Stimulated activated CD4-positive, alpha-beta T cell treated with anti-CD3 and anti-CD28 coated beads, Interleukin-4, amount 100 ng/mL, for 1 hour (primary cell): ENCODE results near the gene GPR156.

Source experiments
- DNase-seq: peaks from one replicate; pipeline ENCODE4 v3.0.0-alpha.2; 2020

GPR156 gene

DNA sequence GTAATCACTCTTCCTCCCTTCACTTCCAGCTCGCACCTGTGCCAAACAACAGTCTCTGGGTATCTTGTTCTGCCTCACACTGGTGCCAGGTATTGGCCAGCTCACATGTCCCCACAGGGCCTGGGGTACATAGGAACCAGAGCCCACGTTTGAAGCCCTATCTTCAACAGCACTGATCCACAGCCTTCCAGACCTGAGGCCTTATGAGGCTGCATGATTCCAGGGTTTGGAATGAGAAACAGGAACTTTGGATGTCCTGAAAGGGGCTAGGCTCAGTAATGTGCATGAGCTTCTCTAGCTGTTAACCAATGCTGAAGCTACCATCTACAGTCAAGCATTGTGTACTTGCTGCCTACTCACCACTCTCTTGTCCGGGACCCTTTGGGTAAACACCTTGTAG lies 92.4 kb downstream of the GPR156 start:
- no peak for DNase-seq

DNA sequence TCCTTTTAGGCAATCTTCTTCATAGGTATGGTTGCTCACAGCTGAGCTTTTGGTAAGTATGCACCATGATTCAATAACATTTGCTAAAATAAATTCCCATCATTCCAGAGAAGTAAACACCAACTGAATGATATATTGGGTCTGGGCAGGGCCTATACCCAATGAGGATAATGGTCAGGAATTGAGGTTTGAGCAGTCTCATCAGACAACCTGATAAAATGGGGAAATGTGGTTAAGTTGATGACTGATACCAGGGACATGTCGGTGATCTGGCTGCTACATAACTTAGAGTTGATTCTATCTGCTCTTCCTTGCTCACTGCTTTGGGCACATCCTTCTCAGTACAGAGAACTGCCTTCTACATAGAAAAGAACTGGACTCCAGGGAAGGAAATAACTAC lies 92.9 kb downstream of the GPR156 start:
- DNase-seq, result no peak

DNA sequence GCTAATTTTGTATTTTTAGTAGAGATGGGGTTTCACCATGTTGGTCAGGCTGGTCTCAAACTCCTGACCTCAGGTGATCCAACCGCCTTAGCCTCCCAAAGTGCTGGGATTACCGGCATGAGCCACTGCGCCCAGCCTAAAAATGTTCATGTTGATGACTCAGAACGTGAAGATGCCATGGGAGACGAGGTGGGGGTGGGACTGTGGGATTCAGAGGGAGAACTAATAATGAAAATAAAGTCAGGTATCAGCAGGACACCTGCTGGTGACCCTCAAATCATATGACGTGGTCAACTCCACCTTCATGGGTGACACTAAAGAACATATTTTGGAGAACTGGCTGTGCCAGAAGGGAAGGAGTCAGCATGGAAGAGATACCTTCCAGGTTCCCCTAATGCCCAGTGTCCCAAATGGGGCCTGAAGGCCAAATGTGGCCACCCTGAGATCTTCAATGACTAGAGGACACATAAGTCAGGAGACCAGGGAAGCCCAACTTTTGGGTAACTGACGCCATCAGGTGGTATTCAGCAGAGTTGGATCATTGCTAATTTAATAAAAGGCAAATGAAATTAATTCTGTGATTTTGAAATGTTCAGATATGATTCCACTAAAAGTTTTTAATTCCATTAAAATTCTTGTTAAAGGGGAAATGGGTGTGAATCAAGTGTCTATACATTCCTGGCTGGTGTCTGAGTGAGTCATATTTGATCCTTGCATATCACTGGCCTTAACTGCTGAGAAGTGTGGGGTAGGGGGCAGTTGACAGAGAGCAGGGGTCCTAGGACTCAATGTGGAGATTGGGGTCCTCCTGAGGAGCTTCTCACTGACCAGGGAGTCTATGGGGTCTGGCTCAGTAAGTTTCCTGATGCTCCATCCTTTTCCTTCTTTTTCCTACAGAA lies 102.2 kb downstream of the GPR156 start:
- DNase-seq, result no peak

DNA sequence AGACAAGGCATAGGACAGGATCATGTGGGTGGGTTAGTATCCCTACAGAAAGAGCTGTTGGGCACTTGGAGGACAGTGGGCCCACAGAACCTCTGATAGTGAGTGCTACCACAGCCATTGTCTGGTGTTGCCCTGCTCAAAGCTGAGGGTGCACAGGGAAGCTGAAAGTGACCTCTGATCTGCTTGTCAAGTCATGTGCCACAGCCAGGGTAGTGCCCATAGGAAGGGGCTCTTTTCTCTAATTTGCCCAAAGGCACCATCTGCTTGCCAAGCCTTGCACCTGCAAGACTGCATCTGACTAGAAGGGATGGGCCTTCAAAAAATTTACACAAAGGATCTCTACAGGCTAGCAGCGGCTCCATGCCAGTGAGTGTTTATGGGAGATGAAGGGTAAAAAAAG lies 103.4 kb downstream of the GPR156 start:
- no peak for DNase-seq

DNA sequence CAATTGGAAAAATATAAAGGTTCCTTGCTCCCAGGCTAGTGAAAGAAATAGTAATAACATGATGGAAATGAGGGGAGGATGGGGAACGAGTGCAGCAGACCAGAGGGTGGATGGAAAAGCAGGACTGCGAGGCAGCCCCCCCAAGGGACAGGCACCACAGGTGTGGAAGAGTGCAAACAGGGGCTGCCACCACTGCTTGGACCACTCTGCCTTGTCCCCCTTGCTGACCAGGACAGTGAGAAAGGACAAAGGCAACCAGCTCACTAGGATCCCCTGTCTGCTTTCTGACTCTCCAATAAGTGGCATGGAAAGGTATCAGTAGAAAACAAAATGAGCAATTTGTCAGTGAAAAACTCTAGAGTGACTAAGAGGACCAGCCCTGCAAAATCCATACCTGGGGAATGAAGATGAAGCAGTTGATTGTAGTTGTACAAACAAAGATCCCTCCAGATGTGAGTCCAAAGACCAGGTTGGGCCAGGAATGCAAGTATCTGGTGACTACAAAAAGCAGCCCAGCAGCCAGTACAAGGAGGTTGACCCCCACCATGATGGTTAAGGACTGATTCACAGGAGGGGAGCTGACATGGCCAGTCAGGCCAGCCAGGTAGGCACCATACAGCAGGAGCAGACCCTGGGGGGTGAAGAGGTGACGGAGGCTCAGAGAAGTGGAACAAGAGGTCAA lies 104.2 kb downstream of the GPR156 start:
- no peak for DNase-seq

DNA sequence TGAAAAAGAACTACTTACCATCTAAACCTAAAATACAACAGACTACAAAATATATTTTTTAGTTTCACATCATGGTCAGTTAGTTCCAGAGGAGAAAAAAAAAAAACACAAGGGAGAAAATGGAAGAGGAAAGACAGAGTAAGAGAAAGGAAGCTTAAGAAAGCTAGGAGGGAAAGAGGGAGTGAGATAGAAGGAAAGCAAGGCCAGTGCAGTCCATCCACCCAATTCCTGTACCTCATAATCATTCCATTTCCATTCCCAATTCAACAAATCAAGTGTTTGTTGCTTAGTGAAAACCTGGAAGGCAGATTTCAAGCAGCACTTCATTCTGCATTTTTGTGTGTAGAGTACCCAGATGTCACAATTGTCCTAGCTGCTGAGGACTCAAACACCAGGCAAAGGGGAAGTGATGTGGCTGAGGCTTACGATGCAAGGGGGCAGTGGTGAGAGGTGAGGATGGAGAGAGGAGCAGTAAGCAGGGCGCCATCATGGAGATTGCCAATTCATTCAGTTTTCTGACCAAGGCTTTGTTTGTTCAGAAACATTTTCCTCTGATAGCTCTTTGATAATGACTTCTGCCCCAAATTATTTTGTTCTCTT lies 107.2 kb downstream of the GPR156 start:
- no peak for DNase-seq

DNA sequence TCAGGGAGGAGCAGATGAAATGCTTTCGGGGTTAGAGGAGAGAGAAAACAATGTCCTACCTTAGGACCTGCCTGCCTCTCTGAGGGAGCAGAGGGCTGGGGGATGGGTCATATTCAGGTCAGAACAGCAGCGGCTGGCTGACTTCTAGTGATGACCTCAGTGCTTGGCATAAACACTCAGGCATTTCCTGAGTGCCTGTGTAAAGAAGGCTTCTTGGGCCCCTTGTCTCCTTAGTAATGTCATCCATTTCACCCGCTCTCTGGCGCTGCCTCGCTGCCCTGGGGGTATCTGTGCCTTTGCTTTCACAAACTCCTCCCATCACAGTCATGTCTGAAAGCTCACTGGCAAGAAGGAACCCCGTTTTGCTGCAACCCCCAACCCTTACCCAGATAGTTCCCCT lies 107.9 kb downstream of the GPR156 start:
- DNase-seq, result no peak

DNA sequence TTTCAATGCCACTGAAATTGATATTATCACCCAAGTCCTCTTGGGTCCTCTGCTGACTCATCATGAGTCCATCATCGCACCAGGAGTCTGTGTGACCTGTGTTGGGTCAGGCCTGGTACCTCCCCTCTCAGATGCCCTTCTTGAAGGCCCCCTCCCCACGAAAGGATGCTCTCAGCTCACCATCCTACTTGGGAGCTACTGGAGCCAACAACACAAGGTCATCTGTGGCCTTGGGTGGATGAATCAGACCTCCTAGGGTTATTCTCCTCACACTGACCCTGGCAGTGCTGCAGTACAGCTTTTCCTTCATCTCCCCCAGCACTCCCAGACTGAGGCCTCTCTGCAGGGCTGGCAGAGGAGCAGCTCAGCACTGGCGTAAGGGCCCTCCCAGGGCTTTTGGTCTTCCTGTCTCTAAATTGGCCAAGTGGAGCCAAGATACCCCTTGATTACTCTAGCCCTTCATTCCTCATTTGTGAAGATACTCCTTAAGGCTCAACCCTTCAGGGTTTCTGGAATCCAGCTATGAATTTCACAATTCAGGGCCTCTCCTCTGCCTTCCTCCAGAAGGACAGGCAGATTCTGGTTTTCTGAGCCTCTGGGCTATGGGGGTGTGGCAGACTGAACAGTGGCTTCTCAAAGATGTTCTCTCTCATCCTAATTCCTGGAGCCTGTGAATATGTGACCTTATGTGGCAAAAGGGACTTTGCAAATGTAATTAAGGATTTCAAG lies 110.0 kb downstream of the GPR156 start:
- no peak for DNase-seq

DNA sequence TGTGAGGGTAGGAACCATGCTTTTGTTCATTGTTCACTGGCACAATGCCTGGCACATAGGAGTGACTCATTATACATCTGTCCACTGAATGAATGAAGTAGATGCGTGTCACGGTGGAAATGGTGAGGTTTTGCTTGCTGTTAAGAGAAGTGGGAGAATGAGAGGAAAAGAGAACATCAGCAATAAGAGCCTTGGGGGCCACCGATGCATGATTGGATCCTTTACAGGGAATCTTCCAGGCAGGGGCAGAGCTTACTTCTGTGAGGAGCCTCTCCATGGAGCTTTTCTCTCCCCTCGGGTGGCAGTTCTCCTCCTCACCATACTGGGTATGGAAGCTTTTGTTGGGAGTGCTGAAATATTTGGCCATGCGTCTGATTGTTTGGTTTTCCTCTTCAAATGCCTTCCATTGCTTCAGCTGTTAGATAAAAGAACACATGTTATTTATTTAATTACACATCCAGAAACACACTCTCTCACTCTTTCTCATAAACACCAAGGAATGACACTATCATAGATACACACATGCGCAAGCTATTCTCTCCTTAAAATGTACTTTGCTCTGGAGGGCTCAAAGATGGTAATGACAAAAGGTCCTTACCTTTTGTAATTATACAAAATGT lies 111.9 kb downstream of the GPR156 start:
- no peak for DNase-seq

DNA sequence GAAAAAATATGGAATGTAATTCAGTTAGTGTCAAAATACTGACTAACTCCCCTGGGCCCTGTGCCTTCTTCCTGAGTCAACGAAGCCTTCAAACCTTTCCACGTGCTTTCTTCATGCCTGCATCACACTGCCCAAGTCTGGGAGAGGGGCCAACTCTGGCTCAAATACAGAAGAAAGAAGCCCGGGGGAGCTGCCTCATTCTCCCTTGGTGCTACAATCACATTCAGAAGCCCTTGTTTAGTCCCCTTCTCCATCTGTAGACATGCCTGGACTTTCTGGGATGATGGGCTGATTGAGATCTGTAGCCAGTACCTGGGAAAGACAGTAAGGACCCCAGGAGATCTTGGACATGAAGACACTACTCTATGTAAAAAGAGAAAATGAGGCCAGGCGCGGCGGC lies 113.0 kb downstream of the GPR156 start:
- DNase-seq, result no peak

DNA sequence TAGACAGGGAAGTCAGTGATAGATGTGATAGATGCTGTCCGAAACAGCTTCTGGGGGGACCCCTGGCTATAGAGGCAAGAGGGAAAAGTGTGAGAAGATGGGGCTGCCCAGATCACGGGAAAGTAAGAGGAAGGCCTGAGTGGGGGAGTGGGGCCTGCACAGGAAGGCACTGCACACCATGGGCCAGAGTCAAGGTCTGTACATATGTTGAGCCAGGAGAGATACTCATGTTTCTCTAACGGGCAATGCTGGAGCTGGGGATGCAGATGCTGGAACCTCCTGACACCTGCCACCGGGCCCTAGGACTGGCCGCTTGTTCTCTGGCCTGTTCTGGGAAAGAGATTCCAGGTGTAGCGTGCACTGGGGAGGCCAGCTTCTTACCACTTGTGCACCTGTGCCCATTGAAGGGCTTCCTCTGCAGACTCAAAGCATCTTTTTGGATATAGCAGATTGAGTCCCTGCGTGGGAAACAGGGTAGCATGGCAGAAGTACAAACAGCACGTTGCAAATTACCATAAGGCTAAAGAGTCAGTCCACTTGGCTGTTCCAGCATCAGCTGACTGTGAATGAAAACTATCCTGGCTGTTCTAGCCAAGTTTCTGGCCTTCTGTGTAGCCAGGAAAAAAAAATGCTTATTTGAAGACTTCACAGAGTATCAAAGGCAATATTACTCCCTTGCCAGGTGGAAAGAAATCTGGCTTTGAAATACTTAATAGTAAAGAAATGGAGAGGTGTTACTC lies 113.7 kb downstream of the GPR156 start:
- DNase-seq, result no peak

DNA sequence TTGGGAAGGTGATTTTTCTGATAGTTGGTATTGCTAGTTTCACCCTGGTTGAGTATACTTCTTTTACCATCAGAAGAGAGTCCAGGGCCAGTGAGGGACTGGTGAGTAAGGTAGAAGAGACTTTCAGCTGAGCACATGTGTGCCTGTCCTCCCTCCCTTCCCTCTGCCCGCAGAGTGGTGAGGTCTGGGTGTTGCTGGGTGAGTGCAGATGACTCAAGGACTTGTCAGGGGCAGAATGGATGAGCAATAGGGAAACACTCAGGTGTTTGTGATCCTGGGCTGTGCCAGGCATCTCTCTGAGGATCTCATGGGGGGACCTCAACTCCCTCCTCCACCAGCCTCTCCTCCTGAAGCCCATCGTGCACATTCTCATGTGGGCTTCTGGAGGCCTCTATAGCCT lies 114.8 kb downstream of the GPR156 start:
- DNase-seq, result no peak

DNA sequence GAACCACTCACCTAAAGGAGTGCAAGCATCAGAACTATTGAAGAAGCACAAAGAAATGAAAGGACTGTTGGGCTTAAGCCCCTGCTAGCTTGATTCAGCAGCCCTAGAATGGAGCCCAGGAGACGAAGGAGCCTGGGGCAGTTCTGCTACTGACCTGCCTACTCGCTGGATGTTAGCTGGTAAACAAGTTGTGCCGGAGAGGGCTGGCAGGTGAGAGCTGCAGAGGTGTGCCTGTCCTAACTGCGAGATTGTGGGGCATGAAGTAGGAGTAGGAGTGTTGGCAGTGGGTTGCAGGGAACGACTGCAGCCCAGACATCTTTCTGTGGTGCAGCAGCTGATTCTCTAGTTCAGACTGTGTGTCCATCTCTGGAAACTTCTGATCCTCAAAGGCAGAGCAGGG lies 115.6 kb downstream of the GPR156 start:
- no peak for DNase-seq

DNA sequence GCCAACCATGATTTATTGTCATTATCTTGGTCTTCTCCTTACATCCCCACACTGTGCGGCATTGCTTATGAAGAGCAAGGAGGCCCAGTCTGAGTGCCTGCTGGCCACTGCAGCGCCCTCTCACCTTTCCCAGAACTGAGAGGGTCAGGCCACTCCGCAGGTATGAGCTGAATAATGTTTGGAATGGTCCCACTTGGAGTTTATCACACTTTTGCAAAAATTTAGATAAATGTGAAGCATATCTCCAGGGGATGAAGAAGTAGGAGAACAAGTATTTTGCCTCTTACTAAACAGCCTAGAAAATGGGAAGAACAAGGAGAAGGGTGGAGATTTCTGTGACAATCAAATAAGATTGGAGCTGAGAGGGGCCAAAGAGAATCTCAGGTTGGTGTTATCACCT lies 116.4 kb downstream of the GPR156 start:
- DNase-seq, result no peak

DNA sequence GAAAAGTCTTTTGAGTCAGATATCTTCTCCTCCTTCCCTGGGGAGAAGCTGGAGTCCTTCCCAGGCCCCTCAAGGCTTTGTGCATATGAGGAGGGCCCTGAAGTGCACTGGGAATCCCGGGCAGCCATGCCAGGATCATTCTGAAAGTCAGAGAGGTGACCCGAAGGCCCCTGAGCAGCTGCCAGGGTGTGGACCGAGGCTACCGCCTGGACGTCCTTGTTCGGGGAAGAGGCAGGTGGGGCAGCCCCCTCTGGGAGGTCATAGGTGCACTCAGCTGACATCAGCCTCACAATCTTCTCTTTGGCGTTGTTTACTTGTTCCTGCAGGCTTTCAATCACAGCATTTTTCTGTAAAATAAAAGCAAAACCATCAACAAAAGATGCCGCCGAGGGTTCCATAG lies 117.0 kb downstream of the GPR156 start:
- no peak for DNase-seq

DNA sequence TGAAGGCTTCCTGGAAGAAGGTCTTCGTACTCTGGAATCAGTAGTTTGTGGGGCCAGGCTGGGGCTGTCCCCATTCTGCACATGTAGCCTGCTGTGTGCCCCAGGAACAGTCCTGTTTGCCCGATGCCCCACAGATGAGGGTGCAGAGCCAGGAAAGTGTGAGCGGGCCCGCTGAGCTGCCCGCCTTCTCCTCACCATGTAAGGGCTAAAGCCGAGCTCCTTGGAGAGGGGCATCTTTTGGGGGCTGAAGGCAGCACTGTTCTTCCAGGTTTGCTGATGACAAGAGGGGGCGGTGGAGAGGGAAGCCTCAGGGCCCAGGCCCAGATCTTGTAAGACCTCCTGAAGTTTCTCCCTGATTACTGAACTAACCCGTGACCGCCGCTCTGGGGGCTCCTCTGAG lies 117.5 kb downstream of the GPR156 start:
- no peak for DNase-seq

DNA sequence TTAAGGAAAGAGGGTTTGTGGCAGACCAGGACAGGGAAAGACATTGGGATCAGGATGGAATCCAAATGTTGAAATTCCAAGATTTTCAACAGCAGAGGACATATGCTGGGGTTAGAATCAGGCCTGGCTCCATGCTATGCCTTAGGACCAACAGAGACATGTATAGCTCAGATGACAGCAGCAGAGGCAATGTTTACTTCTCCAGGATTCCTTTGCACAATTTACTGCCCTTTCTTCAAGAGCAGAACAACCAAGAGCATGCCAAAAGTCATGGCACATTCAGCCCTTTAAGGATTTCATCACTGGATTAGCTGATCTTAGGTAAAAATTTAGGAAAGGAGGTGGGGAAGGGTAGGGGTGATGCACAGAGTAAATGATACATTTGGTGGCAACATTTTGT lies 121.2 kb downstream of the GPR156 start:
- DNase-seq, result no peak

DNA sequence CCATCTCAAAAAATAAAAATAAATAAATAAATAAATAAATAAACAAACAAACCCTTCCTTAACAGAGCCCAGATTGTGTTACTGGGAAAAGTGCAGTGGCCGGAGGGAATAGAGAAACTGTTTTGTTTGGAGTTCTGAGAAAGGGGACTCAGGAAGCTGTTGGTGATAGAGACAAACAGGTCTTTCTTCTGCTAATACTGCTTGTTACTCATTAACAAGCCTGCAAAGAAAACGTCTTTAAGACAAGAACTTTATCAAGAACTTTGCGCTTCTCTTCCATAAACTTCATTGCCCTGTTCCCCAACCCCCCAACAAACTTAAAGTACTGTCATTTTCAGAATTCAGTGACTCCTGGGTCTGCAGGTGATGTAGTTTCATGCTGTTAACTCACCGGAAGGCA lies 122.0 kb downstream of the GPR156 start:
- no peak for DNase-seq

DNA sequence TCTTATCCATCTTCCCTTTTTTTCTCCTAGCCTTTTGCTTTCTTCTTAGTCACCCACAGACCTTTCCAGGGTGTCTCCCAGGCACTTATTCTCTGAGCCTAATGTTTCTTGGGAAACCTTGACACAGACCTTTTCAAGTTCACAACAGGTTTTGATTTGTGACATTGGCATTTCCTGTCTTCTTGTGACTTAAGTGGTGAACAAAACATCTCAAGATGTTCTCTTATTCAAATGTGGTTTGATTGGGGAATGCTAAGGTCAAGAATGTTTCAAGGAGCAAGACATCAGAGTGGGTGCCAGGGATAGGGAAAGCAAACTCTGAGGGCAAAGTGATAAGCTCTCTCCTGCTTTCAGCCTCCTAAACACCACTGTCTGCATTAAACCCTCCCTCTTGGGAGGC lies 122.6 kb downstream of the GPR156 start:
- no peak for DNase-seq

DNA sequence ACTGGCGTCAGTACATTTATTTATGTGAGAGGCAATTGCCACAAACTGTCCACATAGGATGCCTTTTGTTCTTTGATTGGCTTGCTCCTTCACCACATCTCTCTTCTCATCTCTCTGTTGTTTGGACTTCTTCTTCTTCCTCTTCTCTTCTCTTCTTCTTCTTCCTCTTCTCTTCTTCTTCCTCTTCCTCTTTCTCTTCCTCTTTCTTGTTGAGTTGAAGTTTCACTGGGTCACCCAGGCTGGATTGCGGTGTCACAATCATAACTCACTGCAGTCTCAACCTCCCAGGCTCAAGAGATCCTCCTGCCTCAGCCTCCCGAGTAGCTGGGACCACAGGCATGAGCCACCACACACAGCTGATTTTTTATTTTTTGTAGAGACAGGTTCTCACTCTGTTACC lies 123.1 kb downstream of the GPR156 start:
- DNase-seq, result no peak

DNA sequence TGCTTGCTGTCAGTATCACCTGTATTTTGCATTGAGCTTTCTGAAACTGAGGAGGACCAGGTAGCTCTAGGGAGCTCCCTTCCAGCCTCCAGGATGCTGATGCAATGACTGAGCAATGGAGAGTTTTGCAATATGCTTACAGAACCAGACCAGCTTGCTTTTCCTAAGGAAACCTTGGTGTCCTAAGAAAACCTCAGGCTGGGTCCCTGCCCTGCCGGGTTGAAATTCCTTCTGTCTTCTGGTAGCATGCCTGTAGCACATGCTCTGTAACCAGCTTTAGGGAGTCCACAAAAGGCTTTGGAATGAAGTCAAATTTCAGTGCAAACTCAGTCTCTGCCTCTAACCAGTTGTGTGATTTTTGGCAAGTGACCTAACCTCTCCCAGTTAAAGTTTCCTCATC lies 125.0 kb downstream of the GPR156 start:
- DNase-seq, result no peak

DNA sequence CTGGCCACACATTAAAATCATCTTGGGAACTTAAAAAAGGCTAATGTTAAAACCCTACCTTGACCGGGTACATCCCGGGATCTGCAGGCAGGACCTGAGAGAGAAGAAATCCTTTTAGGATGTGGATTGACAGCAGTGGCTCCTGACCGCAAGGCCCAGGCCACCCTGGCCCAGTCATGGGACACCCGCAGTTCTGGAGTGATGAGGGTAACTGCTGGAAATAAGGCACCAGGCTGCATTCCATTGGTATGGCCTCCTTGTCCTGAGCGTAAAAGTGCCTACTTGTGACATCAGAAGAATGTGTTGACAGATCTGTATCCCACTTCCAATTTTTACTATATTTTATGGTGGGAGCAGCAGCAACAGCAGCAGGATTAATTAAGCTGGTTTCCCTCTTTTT lies 127.3 kb downstream of the GPR156 start:
- no peak for DNase-seq
